Tibial nerve (tissue), 4 donors: ENCODE results near the gene SKI. TPM values are rescaled to one million over a fixed set of nuclear protein-coding genes. Genes with fewer than 3 reads are reported as not detected.

Experiments used
- DNase-seq, 2 donors: peaks; one replicate each; pipeline ENCODE4 v3.0.0-alpha.2; 2019; ENCODE audit warnings: low spot score in 2 of 2
- H3K27ac ChIP-seq, 4 donors: fragments of 200-600 bp; sonication (generic) in 3 of 4; one replicate each; pipeline ENCODE4 v1.5.1; 2017 to 2019; ENCODE audit warnings: mild to moderate bottlenecking in 1 of 4
- H3K27me3 ChIP-seq, 2 donors: fragments of 200-600 bp; sonication (generic) in 1 of 2; one replicate each; pipeline versions ENCODE4 v1.5.1 to v1.6.0; 2017 to 2019
- H3K36me3 ChIP-seq, 3 donors: fragments of 200-600 bp; sonication (generic); one replicate each; pipeline ENCODE4 v1.5.1; 2018 to 2019
- H3K4me1 ChIP-seq, 4 donors: fragments of 200-600 bp; sonication (generic) in 3 of 4; one replicate each; pipeline ENCODE4 v1.5.1; 2017 to 2019
- H3K4me3 ChIP-seq, 4 donors: fragments of 200-600 bp; sonication (generic) in 3 of 4; one replicate each; pipeline ENCODE4 v1.5.1; 2017 to 2019; ENCODE audit warnings: mild to moderate bottlenecking in 1 of 4, moderate library complexity in 1 of 4
- H3K9me3 ChIP-seq, 4 donors: fragments of 200-600 bp; sonication (generic) in 3 of 4; one replicate each; pipeline ENCODE4 v1.5.1; 2017 to 2019
- EP300 ChIP-seq, 2 donors: sonication (generic); formaldehyde crosslinking; IDR thresholded peaks; one replicate each; pipeline ENCODE4 v1.6.1; 2017; ENCODE audit warnings: antibody characterized with exemption in 2 of 2, mild to moderate bottlenecking in 1 of 2
- POLR2A ChIP-seq, 2 donors: fragments of 450-650 bp; IDR thresholded peaks; one replicate each; pipeline ENCODE4 v1.6.1; 2017; ENCODE audit warnings: antibody characterized with exemption in 2 of 2, mild to moderate bottlenecking in 2 of 2, moderate library complexity in 2 of 2
- WGBS, 2 donors: methylation state at CpG; one replicate each; pipeline ENCODE4 v1.1.5; 2018; 5-methylcytosine and 5-hydroxymethylcytosine counted together
- total RNA-seq, 4 donors: library from RNA; depleted of rRNA; stranded (reverse); fragments of >200 nt; gene quantifications; one replicate each; pipeline ENCODE4 v1.1.0, GENCODE V29; 2016
- TF ChIP-seq, protein P1 (sequence below), 5 experiments: fragments of 200-600 bp in 3 of 5; fragments of 450-650 bp in 2 of 5; sonication (generic) in 3 of 5; IDR thresholded peaks; one replicate each; pipeline ENCODE4 v1.5.1; 2016 to 2019; ENCODE audit warnings: antibody characterized with exemption in 5 of 5, mild to moderate bottlenecking in 3 of 5, moderate library complexity in 2 of 5

Gene SKI
- total RNA-seq, 4 donors from 2014 or later: 62.8 to 100 (median 72.2) TPM

DNA sequence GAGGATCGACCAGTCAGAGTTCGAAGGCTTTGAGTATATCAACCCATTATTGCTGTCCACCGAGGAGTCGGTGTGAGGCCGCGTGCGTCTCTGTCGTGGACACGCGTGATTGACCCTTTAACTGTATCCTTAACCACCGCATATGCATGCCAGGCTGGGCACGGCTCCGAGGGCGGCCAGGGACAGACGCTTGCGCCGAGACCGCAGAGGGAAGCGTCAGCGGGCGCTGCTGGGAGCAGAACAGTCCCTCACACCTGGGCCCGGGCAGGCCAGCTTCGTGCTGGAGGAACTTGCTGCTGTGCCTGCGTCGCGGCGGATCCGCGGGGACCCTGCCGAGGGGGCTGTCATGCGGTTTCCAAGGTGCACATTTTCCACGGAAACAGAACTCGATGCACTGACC lies 43.2 kb upstream of the SKI start:
- Histone ChIP-seq H3K4me3 (no peak overlapping the region), H3K27ac (no peak overlapping the region), H3K27me3 (no peaks in the 10 kb centered on the region), H3K36me3 (peaks cover 0 to 39% (median 7%) of the 10 kb centered on the region in 3 donors), H3K9me3 (no peaks in the 10 kb centered on the region), H3K4me1 (peaks cover 0 to 9% (median 2%) of the 10 kb centered on the region in 4 donors)
- DNase-seq: no peak
- WGBS, 2 donors: 89 to 92% methylated on average over 31 to 33 of the region's 33 CpGs
- TF ChIP-seq EP300 (IDR thresholded peaks at IDR 0.05): no peak
- TF ChIP-seq, protein P1, sequence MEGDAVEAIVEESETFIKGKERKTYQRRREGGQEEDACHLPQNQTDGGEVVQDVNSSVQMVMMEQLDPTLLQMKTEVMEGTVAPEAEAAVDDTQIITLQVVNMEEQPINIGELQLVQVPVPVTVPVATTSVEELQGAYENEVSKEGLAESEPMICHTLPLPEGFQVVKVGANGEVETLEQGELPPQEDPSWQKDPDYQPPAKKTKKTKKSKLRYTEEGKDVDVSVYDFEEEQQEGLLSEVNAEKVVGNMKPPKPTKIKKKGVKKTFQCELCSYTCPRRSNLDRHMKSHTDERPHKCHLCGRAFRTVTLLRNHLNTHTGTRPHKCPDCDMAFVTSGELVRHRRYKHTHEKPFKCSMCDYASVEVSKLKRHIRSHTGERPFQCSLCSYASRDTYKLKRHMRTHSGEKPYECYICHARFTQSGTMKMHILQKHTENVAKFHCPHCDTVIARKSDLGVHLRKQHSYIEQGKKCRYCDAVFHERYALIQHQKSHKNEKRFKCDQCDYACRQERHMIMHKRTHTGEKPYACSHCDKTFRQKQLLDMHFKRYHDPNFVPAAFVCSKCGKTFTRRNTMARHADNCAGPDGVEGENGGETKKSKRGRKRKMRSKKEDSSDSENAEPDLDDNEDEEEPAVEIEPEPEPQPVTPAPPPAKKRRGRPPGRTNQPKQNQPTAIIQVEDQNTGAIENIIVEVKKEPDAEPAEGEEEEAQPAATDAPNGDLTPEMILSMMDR (IDR thresholded peaks at IDR 0.05): no peak

DNA sequence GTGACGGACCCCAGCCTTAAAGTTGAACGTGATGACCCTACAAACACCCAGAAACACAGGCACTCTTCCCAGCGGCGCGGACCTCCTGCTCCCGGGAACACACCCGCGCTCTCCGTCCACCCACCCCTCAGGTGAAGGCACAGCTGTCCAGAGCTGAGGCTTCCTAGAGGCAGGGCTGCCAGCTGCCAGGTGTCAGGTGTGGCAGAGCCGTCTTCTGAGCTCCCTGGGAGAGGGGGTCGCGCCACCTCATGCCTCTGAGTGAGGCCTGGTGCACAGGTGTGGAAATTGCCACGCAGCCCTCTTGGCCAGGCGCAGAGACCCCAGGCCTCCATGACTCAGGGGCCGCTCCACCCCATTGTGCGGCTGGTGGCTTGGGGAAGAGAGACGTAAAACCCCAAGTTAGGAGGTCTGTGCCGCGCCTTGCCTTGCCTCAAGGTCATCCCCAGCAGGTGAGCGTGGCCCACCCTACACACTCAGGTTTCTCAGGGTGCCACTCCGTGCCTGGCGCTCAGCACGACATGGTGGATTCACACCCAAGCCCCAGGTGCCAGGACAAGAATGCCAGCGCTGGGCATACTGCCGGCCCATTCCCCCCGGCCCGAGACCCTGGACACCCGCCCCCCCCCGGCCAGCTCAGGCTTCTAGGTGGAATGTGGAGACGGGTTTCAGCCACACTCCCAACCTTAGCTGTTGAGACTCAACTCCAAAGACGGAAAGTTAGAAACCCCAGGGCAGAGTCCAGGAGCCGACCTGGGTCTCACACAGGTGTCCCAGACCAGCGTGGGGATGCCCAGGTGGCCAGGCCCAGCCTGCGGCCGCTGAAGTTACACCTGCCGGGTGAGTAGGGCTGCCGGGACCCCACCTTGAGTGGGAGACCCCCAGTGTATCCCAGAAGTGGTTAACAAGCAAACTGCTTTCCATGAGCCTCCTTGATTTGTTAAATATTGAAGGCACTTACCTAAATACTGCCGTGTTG lies 42.0 kb upstream of the SKI start:
- TF ChIP-seq, protein P1 (IDR thresholded peaks at IDR 0.05): no peak
- TF ChIP-seq EP300 (IDR thresholded peaks at IDR 0.05) (no peak), POLR2A (IDR thresholded peaks at IDR 0.05) (no peak)
- 89 to 90% methylated on average over 28 to 30 of the region's 38 CpGs for WGBS, 2 donors
- Histone ChIP-seq H3K27ac (no peak overlapping the region), H3K4me1 (peaks cover 0 to 21% (median 14%) of the 10 kb centered on the region in 4 donors), H3K4me3 (no peak overlapping the region), H3K9me3 (no peaks in the 10 kb centered on the region), H3K27me3 (no peaks in the 10 kb centered on the region), H3K36me3 (peaks cover 0 to 39% (median 7%) of the 10 kb centered on the region in 3 donors)
- no peak for DNase-seq

DNA sequence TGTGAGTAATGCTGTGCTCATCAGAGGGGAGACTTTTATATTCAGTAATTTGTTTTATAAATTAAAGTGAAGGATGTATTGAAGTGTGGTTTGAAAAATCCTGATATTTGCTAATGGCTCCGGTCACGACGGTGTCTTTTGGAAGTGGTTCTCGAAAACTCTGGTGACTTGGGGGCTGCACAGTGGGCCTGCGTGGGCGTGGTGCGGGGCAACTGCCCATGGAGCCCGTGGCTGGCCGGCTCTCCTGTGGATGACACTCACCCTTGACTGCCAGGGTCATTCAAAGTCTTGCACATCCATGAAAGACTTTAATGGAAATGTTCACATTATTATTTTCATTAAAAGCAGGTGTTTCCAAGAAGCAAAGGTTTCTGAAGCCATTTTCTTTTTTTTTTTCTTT lies 41.2 kb upstream of the SKI start:
- no peak overlapping the region for H3K27ac ChIP-seq
- 84% methylated on average over 9 of the region's 9 CpGs for WGBS, 2 donors
- no peak for DNase-seq
- peaks cover 0 to 27% (median 17%) of the 10 kb centered on the region in 4 donors for H3K4me1 ChIP-seq
- no peaks in the 10 kb centered on the region for H3K9me3 ChIP-seq
- H3K4me3 ChIP-seq: no peak overlapping the region
- peaks cover 0 to 39% (median 7%) of the 10 kb centered on the region in 3 donors for H3K36me3 ChIP-seq
- no peaks in the 10 kb centered on the region for H3K27me3 ChIP-seq
- TF ChIP-seq, protein P1 (IDR thresholded peaks at IDR 0.05): no peak
- TF ChIP-seq POLR2A (IDR thresholded peaks at IDR 0.05) (no peak), EP300 (IDR thresholded peaks at IDR 0.05) (no peak)

DNA sequence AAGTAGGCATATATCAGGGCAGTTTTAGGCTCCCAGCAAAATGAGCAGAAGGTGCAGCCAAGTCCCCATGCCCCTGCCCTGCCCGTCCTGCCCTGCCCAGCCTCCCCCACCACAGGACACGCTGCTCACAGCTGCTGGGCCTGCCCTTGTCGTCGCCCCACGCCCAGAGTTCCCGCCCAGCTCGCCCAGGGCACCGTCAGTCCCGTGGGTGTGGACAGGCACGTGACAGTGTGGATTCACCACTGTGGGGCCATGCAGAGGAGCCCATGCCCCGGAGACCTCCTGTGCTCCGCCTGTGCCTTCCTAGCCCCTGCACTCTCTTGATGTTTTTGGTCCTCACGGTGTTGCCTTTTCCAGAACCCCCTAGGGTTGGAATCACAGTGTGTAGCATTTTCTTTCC lies 40.5 kb upstream of the SKI start:
- Histone ChIP-seq H3K4me1 (peaks cover 0 to 34% (median 22%) of the 10 kb centered on the region in 4 donors), H3K4me3 (no peak overlapping the region), H3K27me3 (no peaks in the 10 kb centered on the region), H3K36me3 (peaks cover 0 to 35% (median 7%) of the 10 kb centered on the region in 3 donors), H3K27ac (peak overlapping the region in 1 of 4 donors; percentile 99), H3K9me3 (no peaks in the 10 kb centered on the region)
- TF ChIP-seq, protein P1 (IDR thresholded peaks at IDR 0.05): no peak
- TF ChIP-seq EP300 (IDR thresholded peaks at IDR 0.05): no peak
- no peak for TF ChIP-seq POLR2A (IDR thresholded peaks at IDR 0.05)
- DNase-seq: no peak
- WGBS, 2 donors: 66 to 70% methylated on average over 11 to 13 of the region's 13 CpGs

DNA sequence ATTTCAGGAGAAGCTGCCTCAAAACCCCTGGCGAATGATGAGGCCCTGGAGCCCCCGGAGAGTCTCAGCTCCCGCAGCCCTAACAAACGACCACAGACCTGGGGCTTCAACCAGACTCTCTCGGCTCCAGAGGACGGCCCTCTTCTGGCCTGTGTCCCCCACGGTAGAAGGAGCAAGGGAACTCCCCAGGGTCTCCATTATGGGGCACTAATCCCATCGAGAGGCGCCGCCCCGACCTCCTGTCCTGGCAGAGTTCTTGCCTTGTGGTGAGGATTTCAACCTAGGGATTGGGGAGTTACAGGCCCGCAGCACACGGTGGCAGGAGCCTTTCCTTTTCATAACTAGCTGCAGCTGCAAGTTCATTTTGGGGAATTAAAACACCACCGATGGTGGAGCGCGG lies 39.8 kb upstream of the SKI start:
- TF ChIP-seq POLR2A (IDR thresholded peaks at IDR 0.05) (no peak), EP300 (IDR thresholded peaks at IDR 0.05) (no peak)
- TF ChIP-seq, protein P1 (IDR thresholded peaks at IDR 0.05): no peak
- Histone ChIP-seq H3K27ac (peak overlapping the region in 1 of 4 donors; percentile 99), H3K4me1 (peaks cover 0 to 42% (median 28%) of the 10 kb centered on the region in 4 donors), H3K36me3 (peaks cover 0 to 35% (median 7%) of the 10 kb centered on the region in 3 donors), H3K27me3 (no peaks in the 10 kb centered on the region), H3K4me3 (no peak overlapping the region), H3K9me3 (no peaks in the 10 kb centered on the region)
- no peak for DNase-seq
- 82 to 86% methylated on average over 10 to 16 of the region's 16 CpGs for WGBS, 2 donors
